Heart right ventricle (tissue), 16 donors: Measurements from ENCODE around the gene OIP5. TPM values are rescaled to one million over a fixed set of nuclear protein-coding genes. Genes with fewer than 3 reads are reported as not detected.
"Not testable (repeated sequence)": the region's sequence is repeated elsewhere in the genome, so short reads cannot be mapped to it uniquely, and the experiment has no call there.

Experiments used
- ATAC-seq, 8 donors: fragments of 200-7000 bp; cut with Tn5 transposase; one replicate each; pipeline ENCODE4 v1.9.1; 2020; ENCODE audit warnings: mild to moderate bottlenecking in 8 of 8, moderate library complexity in 8 of 8, moderate number of reproducible peaks in 1 of 8
- DNase-seq, 2 donors: peaks; one replicate each; pipeline ENCODE4 v3.0.0-alpha.2; 2020
- H3K27ac ChIP-seq, 10 donors: fragments of 200-600 bp; sonication (generic) in 2 of 10; one replicate each; pipeline versions ENCODE4 v1.5.0 to v1.8.0; 2020 to 2022; ENCODE audit warnings: mild to moderate bottlenecking in 3 of 10
- H3K27me3 ChIP-seq, 7 donors: fragments of 200-600 bp; one replicate each; pipeline ENCODE4 v1.8.0; 2021 to 2022; ENCODE audit warnings: mild to moderate bottlenecking in 2 of 7
- H3K36me3 ChIP-seq, 9 donors: fragments of 200-600 bp; sonication (generic) in 1 of 9; one replicate each; pipeline versions ENCODE4 v1.5.0 to v1.8.0; 2020 to 2022; ENCODE audit warnings: mild to moderate bottlenecking in 2 of 9
- H3K4me1 ChIP-seq, 9 donors: fragments of 200-600 bp; sonication (generic) in 1 of 9; one replicate each; pipeline versions ENCODE4 v1.5.0 to v1.8.0; 2020 to 2022; ENCODE audit warnings: mild to moderate bottlenecking in 4 of 9
- H3K4me3 ChIP-seq, 10 donors: fragments of 200-600 bp; sonication (generic) in 2 of 10; one replicate each; pipeline versions ENCODE4 v1.5.0 to v1.8.0; 2020 to 2022; ENCODE audit warnings: mild to moderate bottlenecking in 7 of 10, moderate library complexity in 2 of 10
- H3K9me3 ChIP-seq, 11 donors: fragments of 200-600 bp in 10 of 11; sonication (generic) in 2 of 11; one replicate each; pipeline versions ENCODE4 v1.5.0 to v1.8.0; 2013 to 2022; ENCODE audit warnings: mild to moderate bottlenecking in 2 of 11, control low read depth in 1 of 11, moderate library complexity in 1 of 11
- WGBS, 2 donors: extraction: QIAGEN DNeasy Blood & Tissue Kit; methylation state at CpG; one replicate each; pipeline ENCODE4 v1.1.7; 2013; ENCODE audit warnings: inconsistent platforms in 1 of 2; 5-methylcytosine and 5-hydroxymethylcytosine counted together
- intact Hi-C, 10 donors: fragments of 100-400 bp; cut with DNase I; formaldehyde crosslinking; loops; one replicate each; pipeline versions ENCODE4 v1.11.1 to v1.14.2; 2022
- polyA plus RNA-seq, 2 donors: library from polyadenylated mRNA; stranded (reverse); fragments of 200-250 nt; gene quantifications; one replicate each; pipeline ENCODE4 v1.2.3, GENCODE V29; 2013
- total RNA-seq, 10 donors: library from RNA; stranded (reverse); fragmentation: NEBNext Ultra II Directional in 3 of 10; extraction: Animal tissue kit (Norgen Biotek cat#: 25700) in 3 of 10; gene quantifications; one replicate each; pipeline versions ENCODE4 v1.2.1 to v1.2.4, GENCODE V29; 2021 to 2023
- TF ChIP-seq, protein P1 (sequence below), 9 donors: fragments of 200-600 bp; sonication (generic) in 2 of 9; IDR thresholded peaks; one replicate each; pipeline versions ENCODE4 v1.5.0 to v1.8.0; 2021 to 2022; ENCODE audit warnings: antibody characterized with exemption in 9 of 9, mild to moderate bottlenecking in 5 of 9, moderate library complexity in 1 of 9
- donor health status: Arrhythmogenic right ventricular cardiomyopathy.
- donor health status: ischemic (EF 13 %, LVEDD 7.1; RV severe dilation, severe dysfunction).
- donor health status: healthy with polysubstance abuse.
- donor health status: DM: no; HTN: yes; CAD: no.
- donor health status: DM: no; HTN: no; CAD: no.
- donor health status: ischemic (EF 25% LVEDD 6.9; RV normal size, moderate dysfunction).
- donor health status: ischemic (EF 25% LVEDD 5.7; RV mildly dilated, moderate dysfunction).
- donor health status: healthy.
- donor health status: DM: yes; HTN: yes; CAD: no.
- donor health status: Ischemic cardiomyopathy.
- donor health status: ischemic (EF 35%, LVEDD 5.7; RV mildly dilated, moderate dysfunction).
- donor health status: nonischemic (EF 11% LVEDD 7.7; RV severe dilation, severe dysfunction).
- donor health status: DM: yes; HTN: yes; CAD: no.
- donor health status: PGD.
- donor health status: ischemic (EF 29% LVEDD 5.4; RV normal size, mild dysfunction).
- donor health status: nonischemic (EF 23%, LVEDD 6.1; RV moderate dilation, normal function).

The OIP5 gene
- total and polyA plus RNA-seq, 12 donors: 0.18 to 1.0 (median 0.28) TPM; not detected in 6

DNA sequence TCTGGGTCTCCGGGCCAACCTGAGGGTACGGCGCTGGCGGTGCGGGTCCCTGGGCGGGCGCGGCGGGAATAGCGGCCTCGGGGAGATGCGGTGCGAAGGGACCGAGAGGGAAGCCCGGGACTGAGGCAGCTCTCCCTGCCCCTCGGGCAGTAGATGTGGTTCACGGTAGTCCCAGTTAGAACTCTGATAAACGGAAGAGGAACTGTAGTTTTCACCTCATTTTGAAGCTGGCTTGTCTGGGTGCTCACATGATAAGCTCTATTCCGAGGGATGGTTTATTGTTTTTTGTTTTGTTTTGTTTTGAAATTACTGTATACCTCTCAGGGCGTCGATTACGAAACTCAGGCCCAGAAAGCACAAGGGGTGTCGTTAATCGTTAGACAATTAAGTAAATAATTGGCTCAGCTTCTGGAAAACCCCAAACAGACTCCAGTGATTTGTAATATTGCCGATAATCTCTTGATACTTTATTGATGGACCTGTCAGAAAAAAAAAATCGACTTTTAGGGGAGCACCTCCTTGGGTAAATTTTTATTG, 703 bp upstream of the OIP5 start:
- peak overlapping the region in 6 of 10 donors; percentile 4 to 81 (median 38) for H3K27ac ChIP-seq
- intact Hi-C loops: loop anchor here in 2 of 10 donors (2.0 to 5.0 kb wide), 4 partner anchors 51 to 431 kb away; partner anchors contain the start of genes INO80 (in 1 of the 2) and RTF1 (in 1 of the 2)
- WGBS, 2 donors: 1% methylated on average over 26 of the region's 26 CpGs
- H3K36me3 ChIP-seq: no peaks in the 10 kb centered on the region
- TF ChIP-seq, protein P1, sequence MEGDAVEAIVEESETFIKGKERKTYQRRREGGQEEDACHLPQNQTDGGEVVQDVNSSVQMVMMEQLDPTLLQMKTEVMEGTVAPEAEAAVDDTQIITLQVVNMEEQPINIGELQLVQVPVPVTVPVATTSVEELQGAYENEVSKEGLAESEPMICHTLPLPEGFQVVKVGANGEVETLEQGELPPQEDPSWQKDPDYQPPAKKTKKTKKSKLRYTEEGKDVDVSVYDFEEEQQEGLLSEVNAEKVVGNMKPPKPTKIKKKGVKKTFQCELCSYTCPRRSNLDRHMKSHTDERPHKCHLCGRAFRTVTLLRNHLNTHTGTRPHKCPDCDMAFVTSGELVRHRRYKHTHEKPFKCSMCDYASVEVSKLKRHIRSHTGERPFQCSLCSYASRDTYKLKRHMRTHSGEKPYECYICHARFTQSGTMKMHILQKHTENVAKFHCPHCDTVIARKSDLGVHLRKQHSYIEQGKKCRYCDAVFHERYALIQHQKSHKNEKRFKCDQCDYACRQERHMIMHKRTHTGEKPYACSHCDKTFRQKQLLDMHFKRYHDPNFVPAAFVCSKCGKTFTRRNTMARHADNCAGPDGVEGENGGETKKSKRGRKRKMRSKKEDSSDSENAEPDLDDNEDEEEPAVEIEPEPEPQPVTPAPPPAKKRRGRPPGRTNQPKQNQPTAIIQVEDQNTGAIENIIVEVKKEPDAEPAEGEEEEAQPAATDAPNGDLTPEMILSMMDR (IDR thresholded peaks at IDR 0.05): no peak
- no peaks in the 10 kb centered on the region for H3K27me3 ChIP-seq
- peaks cover 0 to 44% (median 11%) of the 10 kb centered on the region in 9 donors for H3K4me1 ChIP-seq
- H3K9me3 ChIP-seq: no peaks in the 10 kb centered on the region
- H3K4me3 ChIP-seq: peak overlapping the region; percentile 62 to 96 (median 84)
- peak in 4 of 8 donors; percentile 3 to 24 (median 14) for ATAC-seq
- DNase-seq: no peak

DNA sequence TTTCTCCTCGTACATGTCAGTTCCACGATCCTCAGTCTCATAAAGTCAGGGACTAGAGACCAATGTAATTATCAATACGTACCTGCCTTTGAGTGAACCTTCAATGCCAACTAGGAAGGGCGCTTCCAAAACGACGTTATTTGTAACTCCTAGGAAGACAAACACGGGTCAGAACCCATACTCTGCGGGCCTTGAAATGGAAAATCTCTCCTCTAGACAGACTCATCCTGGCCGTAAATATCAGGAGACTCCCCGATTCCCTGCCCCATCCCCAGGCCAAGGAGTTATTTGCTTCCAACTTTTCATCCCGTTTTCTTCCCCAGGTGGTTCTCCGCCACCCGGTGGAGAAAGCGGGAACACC, 578 bp downstream of the OIP5 start:
- TF ChIP-seq, protein P1 (IDR thresholded peaks at IDR 0.05): peak in 4 of 9 donors; percentile 53 to 74 (median 59)

DNA sequence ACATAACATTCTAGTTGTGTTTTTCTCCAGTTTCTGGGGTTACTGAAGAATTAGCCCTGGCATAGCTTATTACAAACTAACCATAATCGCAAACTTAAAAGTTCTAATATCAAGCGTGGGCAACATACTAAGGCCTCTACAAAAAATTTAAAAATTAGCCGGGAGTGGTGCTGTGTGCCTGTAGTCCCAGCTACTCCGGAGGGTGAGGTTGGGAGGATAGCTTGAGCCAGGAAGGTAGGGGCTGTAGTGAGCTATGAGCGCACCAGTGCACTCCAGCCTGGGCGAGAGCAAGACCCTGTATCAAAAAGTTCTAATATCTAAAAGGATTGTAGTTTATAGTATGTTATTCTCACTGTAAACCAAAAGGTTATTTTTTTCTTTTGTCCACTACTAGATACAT, 1.1 kb downstream of the OIP5 start:
- Histone ChIP-seq H3K9me3 (no peaks in the 10 kb centered on the region), H3K27ac (no peak overlapping the region), H3K4me1 (peaks cover 0 to 39% (median 11%) of the 10 kb centered on the region in 9 donors), H3K36me3 (no peaks in the 10 kb centered on the region), H3K27me3 (no peaks in the 10 kb centered on the region), H3K4me3 (peak overlapping the region in 2 of 10 donors; percentile 84)
- no peak for DNase-seq
- WGBS, 2 donors: 77 to 79% methylated on average over 6 of the region's 6 CpGs
- no peak for ATAC-seq
- TF ChIP-seq, protein P1 (IDR thresholded peaks at IDR 0.05): no peak
- intact Hi-C loops: loop anchor here in 2 of 10 donors (5.0 kb wide), 3 partner anchors 49 to 429 kb away; partner anchors contain the start of gene INO80 (in 1 of the 2)

More for the DNA sequence above, 578 bp downstream of the OIP5 start:
- Histone ChIP-seq H3K9me3 (no peaks in the 10 kb centered on the region), H3K4me3 (peak overlapping the region; percentile 73 to 96 (median 84)), H3K27me3 (no peaks in the 10 kb centered on the region), H3K27ac (peak overlapping the region in 5 of 10 donors; percentile 21 to 73 (median 42)), H3K36me3 (no peaks in the 10 kb centered on the region), H3K4me1 (peaks cover 0 to 40% (median 11%) of the 10 kb centered on the region in 9 donors)
- ATAC-seq (peak in 1 of 8 donors; percentile 59), DNase-seq (no peak)
- 3% methylated on average over 14 of the region's 14 CpGs for WGBS, 2 donors
- intact Hi-C loops: loop anchor here in 3 of 10 donors (1.0 to 5.0 kb wide), 5 partner anchors 50 to 430 kb away; partner anchors contain the start of genes CHP1 (in 1 of the 3), INO80 (in 1 of the 3) and RTF1 (in 1 of the 3)

DNA sequence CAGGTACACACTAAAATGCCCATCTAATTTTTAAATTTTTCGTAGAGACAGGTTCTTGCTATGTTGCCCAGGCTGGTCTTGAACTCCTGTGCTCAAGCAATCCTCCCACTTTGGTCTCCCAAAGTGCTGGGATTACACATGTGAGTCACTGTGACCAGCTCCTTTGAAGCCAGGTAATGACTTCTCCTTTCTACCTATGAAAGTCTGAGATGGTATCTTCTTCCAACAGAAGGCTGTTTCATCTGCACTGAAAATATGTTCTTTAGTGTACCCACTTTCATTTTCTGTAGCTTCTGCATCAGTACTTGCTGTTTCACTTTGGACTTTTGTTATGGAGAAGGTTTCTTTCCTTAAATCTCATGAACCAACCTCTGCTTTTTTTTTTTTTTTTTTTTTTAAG, 8.8 kb downstream of the OIP5 start:
- TF ChIP-seq, protein P1 (IDR thresholded peaks at IDR 0.05): no peak
- Histone ChIP-seq H3K27me3 (no peaks in the 10 kb centered on the region), H3K36me3 (peaks cover 0 to 3% (median 0%) of the 10 kb centered on the region in 9 donors), H3K4me3 (no peak overlapping the region), H3K4me1 (no peaks in the 10 kb centered on the region), H3K9me3 (no peaks in the 10 kb centered on the region), H3K27ac (no peak overlapping the region)
- ATAC-seq: no peak
- WGBS, 2 donors: 98 to 100% methylated on average over 1 of the region's 1 CpG
- DNase-seq: no peak
- intact Hi-C loops: no loop called here

DNA sequence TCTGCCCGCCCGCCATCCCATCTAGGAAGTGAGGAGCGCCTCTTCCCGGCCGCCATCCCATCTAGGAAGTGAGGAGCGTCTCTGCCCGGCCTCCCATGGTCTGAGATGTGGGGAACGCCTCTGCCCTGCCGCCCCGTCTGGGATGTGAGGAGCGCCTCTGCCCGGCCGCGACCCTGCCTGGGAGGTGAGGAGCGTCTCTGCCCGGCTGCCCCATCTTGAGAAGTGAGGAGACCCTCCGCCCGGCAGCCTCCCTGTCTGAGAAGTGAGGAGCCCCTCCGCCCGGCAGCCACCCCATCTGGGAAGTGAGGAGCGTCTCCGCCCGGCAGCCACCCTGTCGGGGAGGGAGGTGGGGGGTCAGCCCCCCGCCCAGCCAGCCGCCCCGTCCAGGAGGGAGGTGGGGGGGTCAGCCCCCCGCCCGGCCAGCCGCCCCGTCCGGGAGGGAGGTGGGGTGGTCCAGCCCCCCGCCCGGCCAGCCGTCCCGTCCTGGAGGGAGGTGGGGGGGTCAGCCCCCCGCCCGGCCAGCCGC, 11.5 kb downstream of the OIP5 start:
- DNase-seq, intact Hi-C loops, ATAC-seq, H3K27ac ChIP-seq, H3K36me3 ChIP-seq, H3K27me3 ChIP-seq, H3K4me3 ChIP-seq, H3K9me3 ChIP-seq, H3K4me1 ChIP-seq: not testable (repeated sequence)
- 98 to 99% methylated on average over 36 to 38 of the region's 39 CpGs for WGBS, 2 donors
